HCT116 (cell line): ENCODE data around the gene RPL26. TPM values are rescaled to one million over a fixed set of nuclear protein-coding genes. Genes with fewer than 3 reads are reported as not detected.

Experiments used
- ATAC-seq: fragments of 200-7000 bp; cut with Tn5 transposase; 2 replicates; pipeline ENCODE4 v1.9.1; 2020; ENCODE audit warnings: mild to moderate bottlenecking, moderate library complexity
- Bru-seq: library from RNA; stranded (reverse); fragments of 400-500 nt; gene quantifications from one replicate; lab custom pipeline; 2021; lab: Mats Ljungman, UMichigan
- BruChase-seq, 2 experiments: library from RNA; stranded (reverse); fragments of 400-500 nt; gene quantifications; one replicate each; lab custom pipeline; 2021; lab: Mats Ljungman, UMichigan
- BruUV-seq: library from RNA; stranded (reverse); fragments of 400-500 nt; replicated peaks from 2 replicates; lab custom pipeline; 2021; lab: Mats Ljungman, UMichigan
- CTCF ChIA-PET: fragments of 300-600 bp; sonication (Branson Sonifier 250); formaldehyde crosslinking; loops from one replicate; lab custom pipeline; 2021; ENCODE audit warnings: antibody characterized with exemption; lab: Charles Lee
- POLR2A ChIA-PET: fragments of 300-600, 350-600 bp; sonication (Branson Sonifier 250); formaldehyde crosslinking; loops from one replicate; lab custom pipeline; 2021; ENCODE audit warnings: antibody characterized with exemption; lab: Charles Lee
- RAD21 ChIA-PET, 2 experiments: fragments of 300-600 bp; sonication (Branson Sonifier 250); formaldehyde crosslinking; loops; one replicate each; lab custom pipeline; 2023; ENCODE audit warnings: low total read pairs in 2 of 2; ENCODE audit not compliant: uncharacterized antibody in 2 of 2, unreplicated experiment in 2 of 2, low non-redundant PET in 1 of 2; lab: Charles Lee
- DNase-seq: peaks from one replicate; pipeline ENCODE4 v3.0.0-alpha.2; 2010; ENCODE audit warnings: low read depth, low spot score
- H2AFZ ChIP-seq: fragments of 200-600 bp; shearing (Covaris generic), sonication (generic); 2 replicates; pipeline ENCODE4 v1.6.1; 2017; ENCODE audit warnings: low read depth, mixed run types, mixed read lengths, antibody characterized with exemption, low read length; ENCODE audit not compliant: poor library complexity, severe bottlenecking
- H3K27ac ChIP-seq: 2 replicates; pipeline ENCODE4 v1.5.1; 2012; ENCODE audit warnings: low read depth, low read length
- H3K27me3 ChIP-seq: fragments of 200-600 bp; sonication (generic); 2 replicates; pipeline ENCODE4 v1.6.1; 2016; ENCODE audit warnings: mixed run types, low read length, mixed read lengths; ENCODE audit not compliant: insufficient read depth
- H3K36me3 ChIP-seq, 2 experiments: fragments of 200-500 bp in 1 of 2; fragments of 200-600 bp in 1 of 2; sonication (Bioruptor generic) in 1 of 2; sonication (generic) in 1 of 2; 2 replicates each; pipeline versions ENCODE4 v1.5.1 to v1.6.1; 2014 to 2016; ENCODE audit warnings: low read length in 2 of 2, inconsistent platforms in 1 of 2, mixed read lengths in 1 of 2, mixed run types in 1 of 2; ENCODE audit not compliant: insufficient read depth in 2 of 2, control insufficient read depth in 1 of 2
- H3K4me1 ChIP-seq, 2 experiments: fragments of 200-600 bp in 1 of 2; sonication (generic) in 1 of 2; 2 replicates each; pipeline versions ENCODE4 v1.5.1 to v1.6.1; 2012 to 2017; ENCODE audit warnings: low read length in 2 of 2, inconsistent platforms in 1 of 2, mild to moderate bottlenecking in 1 of 2, mixed read lengths in 1 of 2, mixed run types in 1 of 2, moderate library complexity in 1 of 2; ENCODE audit not compliant: insufficient read depth in 2 of 2, control insufficient read depth in 1 of 2
- H3K4me2 ChIP-seq: fragments of 200-600 bp; sonication (generic); 2 replicates; pipeline ENCODE4 v1.6.1; 2017; ENCODE audit warnings: mixed run types, low read length, mixed read lengths
- H3K4me3 ChIP-seq, 2 experiments: fragments of 200-600 bp in 1 of 2; sonication (generic) in 1 of 2; replicated peaks in 1 of 2; 2 replicates each; pipeline ENCODE4 v1.5.1; 2011 to 2016; ENCODE audit warnings: low read length in 2 of 2, control low read depth in 1 of 2, low read depth in 1 of 2, mild to moderate bottlenecking in 1 of 2, mixed read lengths in 1 of 2, mixed run types in 1 of 2
- H3K79me2 ChIP-seq: fragments of 200-600 bp; sonication (generic); 2 replicates; pipeline ENCODE4 v1.6.1; 2017; ENCODE audit warnings: mild to moderate bottlenecking, mixed run types, low read length, moderate library complexity, mixed read lengths; ENCODE audit not compliant: insufficient read depth
- H3K9ac ChIP-seq: fragments of 200-600 bp; sonication (generic); 2 replicates; pipeline ENCODE4 v1.6.1; 2016; ENCODE audit warnings: low read length, mixed read lengths
- H3K9me2 ChIP-seq: fragments of 200-600 bp; sonication (generic), shearing (Covaris generic); 2 replicates; pipeline ENCODE4 v1.6.1; 2017; ENCODE audit warnings: mixed run types, mild to moderate bottlenecking, moderate library complexity; ENCODE audit not compliant: insufficient read depth
- H3K9me3 ChIP-seq, 2 experiments: fragments of 200-500 bp in 1 of 2; fragments of 200-600 bp in 1 of 2; sonication (Bioruptor generic) in 1 of 2; sonication (generic) in 1 of 2; 2 replicates each; pipeline ENCODE4 v1.6.1; 2014 to 2017; ENCODE audit warnings: low read length in 2 of 2, mixed read lengths in 2 of 2, inconsistent platforms in 1 of 2, low read depth in 1 of 2, mild to moderate bottlenecking in 1 of 2, mixed run types in 1 of 2, moderate library complexity in 1 of 2; ENCODE audit not compliant: control insufficient read depth in 1 of 2, insufficient read depth in 1 of 2
- H4K20me1 ChIP-seq: fragments of 200-600 bp; sonication (generic), shearing (Covaris generic); 2 replicates; pipeline ENCODE4 v1.6.1; 2017; ENCODE audit warnings: mixed run types, mild to moderate bottlenecking, moderate library complexity; ENCODE audit not compliant: insufficient read depth
- ATF3 ChIP-seq: IDR thresholded peaks from 2 replicates; pipeline ENCODE4 v1.6.1; 2012
- CBX3 ChIP-seq: IDR thresholded peaks from 2 replicates; pipeline ENCODE4 v1.6.1; 2012; ENCODE audit warnings: low read depth
- CEBPB ChIP-seq: IDR thresholded peaks from 2 replicates; pipeline ENCODE4 v1.6.1; 2012; ENCODE audit warnings: low read depth
- CTCF ChIP-seq, 3 experiments: fragments of 200-600 bp in 1 of 3; sonication (generic) in 1 of 3; IDR thresholded peaks in 2 of 3; conservative IDR thresholded peaks in 1 of 3; 2 replicates each; pipeline ENCODE4 v1.5.1; 2012 to 2017; ENCODE audit warnings: low read depth in 2 of 3, low read length in 2 of 3, antibody characterized with exemption in 1 of 3, borderline replicate concordance in 1 of 3, control low read depth in 1 of 3, mild to moderate bottlenecking in 1 of 3, mixed read lengths in 1 of 3, mixed run types in 1 of 3, moderate library complexity in 1 of 3; ENCODE audit not compliant: insufficient read depth in 1 of 3
- EGR1 ChIP-seq: IDR thresholded peaks from 2 replicates; pipeline ENCODE4 v1.6.1; 2012; ENCODE audit warnings: low read depth
- ELF1 ChIP-seq: IDR thresholded peaks from 2 replicates; pipeline ENCODE4 v1.6.1; 2012; ENCODE audit warnings: low read depth, borderline replicate concordance
- EZH2 ChIP-seq: fragments of 200-600 bp; sonication (generic); IDR thresholded peaks from 2 replicates; pipeline ENCODE4 v1.6.1; 2017; ENCODE audit warnings: antibody characterized with exemption, mixed run types
- EZH2phosphoT487 ChIP-seq: fragments of 200-600 bp; IDR thresholded peaks from 2 replicates; pipeline ENCODE4 v1.6.1; 2018; ENCODE audit warnings: antibody characterized with exemption, borderline replicate concordance
- FOSL1 ChIP-seq: IDR thresholded peaks from 2 replicates; pipeline ENCODE4 v1.6.1; 2012; ENCODE audit warnings: low read depth
- JUND ChIP-seq: IDR thresholded peaks from 2 replicates; pipeline ENCODE4 v1.6.1; 2012
- POLR2A ChIP-seq: IDR thresholded peaks from 2 replicates; pipeline ENCODE4 v1.7.0; 2011; ENCODE audit warnings: borderline replicate concordance; ENCODE audit not compliant: insufficient read depth, insufficient read length; ENCODE audit errors: extremely low read depth
- POLR2AphosphoS5 ChIP-seq: IDR thresholded peaks from 2 replicates; pipeline ENCODE4 v1.6.1; 2011; ENCODE audit warnings: mild to moderate bottlenecking, low read depth, low read length, moderate library complexity
- RAD21 ChIP-seq: IDR thresholded peaks from 2 replicates; pipeline ENCODE4 v1.6.1; 2012; ENCODE audit warnings: low read depth, mild to moderate bottlenecking
- SIN3A ChIP-seq: IDR thresholded peaks from 2 replicates; pipeline ENCODE4 v1.6.1; 2012; ENCODE audit warnings: low read depth
- SRF ChIP-seq: IDR thresholded peaks from 2 replicates; pipeline ENCODE4 v1.6.1; 2012; ENCODE audit warnings: low read depth
- TCF7L2 ChIP-seq: IDR thresholded peaks from 2 replicates; pipeline ENCODE4 v1.7.0; 2011; ENCODE audit warnings: borderline replicate concordance, inconsistent platforms; ENCODE audit not compliant: insufficient read depth, insufficient read length; ENCODE audit errors: extremely low read depth
- YY1 ChIP-seq: IDR thresholded peaks from 2 replicates; pipeline ENCODE4 v1.6.1; 2011; ENCODE audit warnings: low read length, low read depth, moderate library complexity, mild to moderate bottlenecking; ENCODE audit not compliant: insufficient replicate concordance; ENCODE audit errors: extremely low read depth
- ZBTB33 ChIP-seq: IDR thresholded peaks from 2 replicates; pipeline ENCODE4 v1.6.1; 2011; ENCODE audit warnings: mild to moderate bottlenecking, low read length, moderate library complexity; ENCODE audit not compliant: insufficient replicate concordance; ENCODE audit errors: extremely low read depth
- ZFX ChIP-seq: fragments of 450-650 bp; IDR thresholded peaks from 2 replicates; pipeline ENCODE4 v1.6.1; 2017
- ZNF274 ChIP-seq: fragments of 200-500 bp; sonication (Bioruptor generic); IDR thresholded peaks from 2 replicates; pipeline ENCODE4 v1.6.1; 2014; ENCODE audit warnings: mild to moderate bottlenecking, low read depth, low read length, inconsistent platforms
- intact Hi-C: fragments of 100-400 bp; cut with micrococcal nuclease; formaldehyde crosslinking; loops from 2 replicates; pipeline ENCODE4 v1.10.0; 2022
- long read RNA-seq: library from polyadenylated mRNA; unstranded; transcript quantifications from one replicate; pipeline ENCODE4 v2.0.0, GENCODE V29; 2021; ENCODE audit not compliant: unreplicated experiment
- polyA plus RNA-seq: library from polyadenylated mRNA; unstranded; fragments of >200 nt; gene quantifications from 2 replicates; pipeline ENCODE4 v1.2.1, GENCODE V29; 2012; ENCODE audit warnings: missing spikeins
- total RNA-seq: library from RNA; stranded (reverse); gene quantifications from one replicate; pipeline ENCODE4 v1.2.1, GENCODE V29; 2021; ENCODE audit not compliant: unreplicated experiment

RPL26 gene
- total RNA-seq (2,603 TPM), Bru-seq, nascent RNA (percentile 100 among the genes with signal in this experiment), BruChase-seq, experiment 1, labeled RNA remaining after a 6-hour chase (percentile 100 among the genes with signal in this experiment), BruChase-seq, experiment 2, labeled RNA remaining after a 2-hour chase (percentile 100 among the genes with signal in this experiment)
- polyA plus RNA-seq = 6,155 and 6,671 TPM in 2 replicates
- long read RNA-seq, transcript RPL26-206 (4 exons, 763 nt) = minor isoform, 5 of 799 reads
- long read RNA-seq, transcript RPL26-209 (4 exons, 870 nt) = minor isoform, 15 of 799 reads
- long read RNA-seq, transcript RPL26-214 (4 exons, 528 nt) = major isoform, 530 of 799 reads
- long read RNA-seq, transcript RPL26-202 (2 exons, 456 nt) = minor isoform, 12 of 799 reads
- long read RNA-seq, partial matches to known transcripts = 30 of 799 reads
- long read RNA-seq, other reads (novel, unspliced or antisense) = 203 of 799 reads

- ATAC-seq (peak; percentile 88), DNase-seq (peak; percentile 97)
- H3K27me3 ChIP-seq = no peaks in the 10 kb centered on the region
- H3K36me3 ChIP-seq = peaks cover 28 to 43% of the 10 kb centered on the region in 2 experiments
- H3K79me2 ChIP-seq = peaks cover 53% of the 10 kb centered on the region
- peak within 1 kb of the TSS; percentile 85 for H3K4me2 ChIP-seq
- intact Hi-C loops = loop anchor here (1.0 to 10.0 kb wide), 7 partner anchors 53 to 512 kb away; partner anchors contain the start of genes CTC1, HES7 and PFAS
- ChIA-PET RAD21 (interaction anchor here (0.6 to 1.5 kb wide), 12 partner anchors 25 to 1146 kb away, joined by 3 to 8 read pairs (median 4); partner anchors contain the start of genes CTC1 (in 1 of the 2) and NDEL1 (in 1 of the 2)), CTCF (interaction anchor here (0.7 to 2.8 kb wide), 22 partner anchors 14 to 1139 kb away, joined by 3 to 45 read pairs (median 4); partner anchors contain the start of genes CTC1, MYH10 and NDEL1), POLR2A (interaction anchor here (0.7 to 2.0 kb wide), 15 partner anchors 9 to 485 kb away, joined by 3 to 17 read pairs (median 4); partner anchors contain the start of genes CTC1, MYH10, NDEL1 and PFAS)
- no peaks in the 10 kb centered on the region for H3K9me3 ChIP-seq
- H3K27ac ChIP-seq = peak within 1 kb of the TSS; percentile 96
- H3K9ac ChIP-seq = peak within 1 kb of the TSS; percentile 93
- H4K20me1 ChIP-seq = peaks cover 22% of the 10 kb centered on the region; the same call in 1 of the 2 replicates
- H3K9me2 ChIP-seq = no peaks in the 10 kb centered on the region
- BruUV-seq = no TSS peak
- H2AFZ ChIP-seq = peak within 1 kb of the TSS; percentile 50
- H3K4me3 ChIP-seq = peak within 1 kb of the TSS; percentile 85 to 98
- H3K4me1 ChIP-seq = peaks cover 20 to 44% of the 10 kb centered on the region in 2 experiments
- peak; percentile 93 for TF ChIP-seq YY1
- peak; percentile 85 for TF ChIP-seq EGR1
- no peak for TF ChIP-seq EZH2phosphoT487
- TF ChIP-seq ATF3 = no peak
- TF ChIP-seq ZFX = no peak; the same call in 1 of the 2 replicates
- peak; percentile 97 for TF ChIP-seq POLR2AphosphoS5
- no peak for TF ChIP-seq JUND
- peak; percentile 50 for TF ChIP-seq FOSL1
- peak; percentile 99 for TF ChIP-seq ZBTB33
- peak; percentile 90 for TF ChIP-seq ELF1
- peak; percentile 73 for TF ChIP-seq CBX3
- peak; percentile 86 for TF ChIP-seq POLR2A
- TF ChIP-seq ZNF274 = no peak
- peak; percentile 84 for TF ChIP-seq SIN3A
- TF ChIP-seq CEBPB = peak; percentile 96
- TF ChIP-seq EZH2 = no peak
- no peak for TF ChIP-seq TCF7L2
- TF ChIP-seq CTCF (IDR thresholded peaks at IDR 0.05 in 2 of 3, conservative IDR thresholded peaks at IDR 0.05 in 1 of 3; ENCODE audit: borderline replicate concordance in 1 of 3, insufficient read depth in 1 of 3, low read depth in 2 of 3, low read length in 2 of 3) = peak; percentile 62 to 98 (median 96)
- TF ChIP-seq RAD21 = peak; percentile 70
- peak; percentile 79; the same call in 1 of the 2 replicates for TF ChIP-seq SRF
These were observed at the start of gene RPL26 for GRCh38 chr17:8383143-8383822. TSS of gene RPL26 (minus strand) at chr17:8383193. CDS start at chr17:8382310, 883 bp downstream.
